Activated B cell treated with CpG ODN at 0.5 μM for 24 hours (primary cell): Measurements from ENCODE around the gene IMP3. TPM values are rescaled to one million over a fixed set of nuclear protein-coding genes. Genes with fewer than 3 reads are reported as not detected.

Experiments
- ATAC-seq: fragments of 200-7000 bp; cut with Tn5 transposase; one replicate; pipeline ENCODE4 v1.10.0; 2021; ENCODE audit warnings: low read depth, mild to moderate bottlenecking, moderate library complexity
- CTCF ChIA-PET: fragments of 350-600 bp; sonication (Branson Sonifier 250); formaldehyde crosslinking; loops from one replicate; lab custom pipeline; 2021; ENCODE audit warnings: antibody characterized with exemption; lab: Charles Lee
- POLR2A ChIA-PET: fragments of 350-600 bp; sonication (Branson Sonifier 250); formaldehyde crosslinking; loops from one replicate; lab custom pipeline; 2021; ENCODE audit warnings: antibody characterized with exemption; lab: Charles Lee
- DNase-seq: peaks from one replicate; pipeline ENCODE4 v3.0.0; 2022
- H3K27ac Mint-ChIP-seq: one replicate; pipeline ENCODE4 v1.8.0; 2020; ENCODE audit warnings: mixed read lengths
- H3K27me3 Mint-ChIP-seq: one replicate; pipeline ENCODE4 v1.8.0; 2021; ENCODE audit warnings: mixed read lengths
- H3K36me3 Mint-ChIP-seq: one replicate; pipeline ENCODE4 v1.8.0; 2021; ENCODE audit warnings: low read depth, mixed read lengths
- H3K4me1 Mint-ChIP-seq: one replicate; pipeline ENCODE4 v1.8.0; 2021; ENCODE audit warnings: mixed read lengths
- H3K4me3 Mint-ChIP-seq: one replicate; pipeline ENCODE4 v1.8.0; 2020; ENCODE audit warnings: mild to moderate bottlenecking, mixed read lengths
- H3K9me3 Mint-ChIP-seq: one replicate; pipeline ENCODE4 v1.8.0; 2020; ENCODE audit warnings: mixed read lengths
- CTCF ChIP-seq: fragments of 200-600 bp; IDR thresholded peaks from one replicate; pipeline ENCODE4 v1.8.0; 2022; ENCODE audit warnings: antibody characterized with exemption, mild to moderate bottlenecking
- intact Hi-C: fragments of 100-400 bp; cut with micrococcal nuclease; formaldehyde crosslinking; loops from one replicate; pipeline ENCODE4 v1.15.1; 2024
- total RNA-seq: library from RNA; stranded (reverse); gene quantifications from 2 replicates; pipeline ENCODE4 v1.2.3, GENCODE V29; 2022

IMP3 gene
- total RNA-seq, 1 donor from 2014 or later, result 65.6 TPM

GRCh38 chr15:75644376-75644775 is 4.4 kb upstream of the IMP3 start:
- no peak for ATAC-seq
- H3K27me3 Mint-ChIP-seq, result peaks cover 13% of the 10 kb centered on the region
- TF ChIP-seq CTCF, result no peak
- CTCF ChIA-PET, result no interaction called here
- intact Hi-C loops, result loop anchor here (5.0 to 10.0 kb wide), 2 partner anchors 297 to 1100 kb away; partner anchors contain the start of genes ARID3B and NEIL1
- peaks cover 20% of the 10 kb centered on the region for H3K4me1 Mint-ChIP-seq
- H3K4me3 Mint-ChIP-seq, result no peak overlapping the region
- POLR2A ChIA-PET, result interaction anchor here (0.7 to 1.0 kb wide), 2 partner anchors 276 to 1183 kb away, joined by 3 to 5 read pairs; partner anchors contain the start of gene MAN2C1
- H3K9me3 Mint-ChIP-seq, result no peaks in the 10 kb centered on the region
- DNase-seq, result no peak
- H3K27ac Mint-ChIP-seq, result no peak overlapping the region
- H3K36me3 Mint-ChIP-seq, result peaks cover 4% of the 10 kb centered on the region

GRCh38 chr15:75641603-75642002 is 1.6 kb upstream of the IMP3 start:
- ATAC-seq (no peak), DNase-seq (no peak)
- peaks cover under 1% of the 10 kb centered on the region for H3K27me3 Mint-ChIP-seq
- ChIA-PET CTCF (interaction anchor here (1.5 to 3.9 kb wide), 2 partner anchors 135 to 274 kb away, joined by 3 to 29 read pairs; partner anchors contain the start of gene MAN2C1), POLR2A (interaction anchor here (3.5 to 6.7 kb wide), 3 partner anchors 15 to 274 kb away, joined by 58 to 164 read pairs (median 115); partner anchors contain the start of genes MAN2C1, SIN3A and SNUPN)
- no peak for TF ChIP-seq CTCF
- peaks cover 38% of the 10 kb centered on the region for H3K4me1 Mint-ChIP-seq
- no peak overlapping the region for H3K4me3 Mint-ChIP-seq
- H3K36me3 Mint-ChIP-seq, result peaks cover 23% of the 10 kb centered on the region
- intact Hi-C loops, result loop anchor here (2.0 to 10.0 kb wide), 3 partner anchors 63 to 1097 kb away; partner anchors contain the start of genes ARID3B, NEIL1 and PTPN9
- no peaks in the 10 kb centered on the region for H3K9me3 Mint-ChIP-seq
- H3K27ac Mint-ChIP-seq, result no peak overlapping the region

- H3K9me3 Mint-ChIP-seq, result no peaks in the 10 kb centered on the region
- peaks cover 23% of the 10 kb centered on the region for H3K36me3 Mint-ChIP-seq
- ChIA-PET POLR2A (interaction anchor here (0.6 to 6.7 kb wide), 11 partner anchors 9 to 852 kb away, joined by 3 to 164 read pairs (median 7); partner anchors contain the start of genes MAN2C1, PTPN9, SIN3A and SNUPN), CTCF (interaction anchor here (1.4 to 3.9 kb wide), 4 partner anchors 63 to 273 kb away, joined by 3 to 29 read pairs (median 5); partner anchors contain the start of gene MAN2C1)
- intact Hi-C loops, result loop anchor here (2.0 to 10.0 kb wide), 3 partner anchors 62 to 1096 kb away; partner anchors contain the start of genes ARID3B, NEIL1 and PTPN9
- H3K4me1 Mint-ChIP-seq, result peaks cover 37% of the 10 kb centered on the region
- TF ChIP-seq CTCF, result no peak
- H3K27ac Mint-ChIP-seq, result peak overlapping the region; percentile 92
- peak overlapping the region; percentile 91 for H3K4me3 Mint-ChIP-seq
- H3K27me3 Mint-ChIP-seq, result no peaks in the 10 kb centered on the region
- no peak for DNase-seq
- ATAC-seq, result no peak
These were observed 1.1 kb upstream of the IMP3 start for GRCh38 chr15:75641179-75641503.

GRCh38 chr15:75640483-75641178 is 607 bp upstream of the IMP3 start:
- intact Hi-C loops, result loop anchor here (1.0 to 10.0 kb wide), 10 partner anchors 15 to 1096 kb away; partner anchors contain the start of genes ARID3B, FBXO22, MAN2C1 and NEIL1
- Mint-ChIP-seq H3K4me3 (peak overlapping the region; percentile 91), H3K36me3 (peaks cover 23% of the 10 kb centered on the region), H3K9me3 (no peaks in the 10 kb centered on the region), H3K27me3 (no peaks in the 10 kb centered on the region), H3K4me1 (peaks cover 38% of the 10 kb centered on the region), H3K27ac (peak overlapping the region; percentile 92)
- DNase-seq (no peak), ATAC-seq (peak; percentile 43)
- TF ChIP-seq CTCF, result no peak
- ChIA-PET CTCF (interaction anchor here (1.0 to 3.9 kb wide), 6 partner anchors 14 to 273 kb away, joined by 3 to 29 read pairs (median 5); partner anchors contain the start of genes MAN2C1, PTPN9 and SNUPN), POLR2A (interaction anchor here (0.6 to 6.7 kb wide), 21 partner anchors 9 to 851 kb away, joined by 3 to 164 read pairs (median 6); partner anchors contain the start of genes COMMD4, COX5A, MAN2C1 and PTPN9)
